ENCODE data around the gene HIVEP3. TPM values are rescaled to one million over a fixed set of nuclear protein-coding genes. Genes with fewer than 3 reads are reported as not detected.

The HIVEP3 gene
- total RNA-seq, 1 donor from 2014 or later, result 5.8 TPM

- no peak for TF ChIP-seq CTCF (IDR thresholded peaks at IDR 0.05; ENCODE audit: insufficient read depth, low read length, poor library complexity, severe bottlenecking)
- H3K4me3 ChIP-seq (ENCODE audit: low read depth, low read length), result no peak overlapping the region
- no peak for DNase-seq (ENCODE audit: low read depth)
- no peaks in the 10 kb centered on the region for H3K27me3 ChIP-seq (ENCODE audit: control insufficient read depth, insufficient read depth, low read length)
- H3K36me3 ChIP-seq (ENCODE audit: control insufficient read depth, insufficient read depth, low read length), result no peaks in the 10 kb centered on the region
These were observed 155.9 kb downstream of the HIVEP3 start for GRCh38 chr1:41762777-41763176.

DNA sequence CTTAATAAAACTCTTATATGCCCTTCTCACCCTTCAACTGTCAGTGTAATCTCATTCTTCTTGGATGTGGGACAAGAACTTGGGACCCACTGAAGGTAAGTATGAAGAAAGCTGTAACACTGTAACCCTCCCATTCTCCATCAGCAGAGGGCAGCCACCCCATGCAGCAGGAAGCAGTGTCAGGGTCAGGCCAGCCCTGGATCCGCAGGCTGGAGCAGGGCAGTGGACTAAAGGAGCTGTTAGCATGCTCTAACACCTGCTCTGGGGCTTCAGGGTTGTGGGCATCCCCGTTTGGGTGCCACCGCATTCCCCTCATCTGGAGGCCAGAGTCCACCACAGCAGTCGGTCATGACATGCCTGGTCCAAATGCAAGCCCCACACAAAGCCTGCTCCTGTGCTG, 156.5 kb downstream of the HIVEP3 start:
- no peaks in the 10 kb centered on the region for H3K36me3 ChIP-seq (ENCODE audit: control insufficient read depth, insufficient read depth, low read length)
- no peak for TF ChIP-seq CTCF (IDR thresholded peaks at IDR 0.05; ENCODE audit: insufficient read depth, low read length, poor library complexity, severe bottlenecking)
- no peak for DNase-seq (ENCODE audit: low read depth)
- no peaks in the 10 kb centered on the region for H3K27me3 ChIP-seq (ENCODE audit: control insufficient read depth, insufficient read depth, low read length)
- no peak overlapping the region for H3K4me3 ChIP-seq (ENCODE audit: low read depth, low read length)

- Histone ChIP-seq H3K4me3 (ENCODE audit: low read depth, low read length) (no peak overlapping the region), H3K36me3 (ENCODE audit: control insufficient read depth, insufficient read depth, low read length) (no peaks in the 10 kb centered on the region), H3K27me3 (ENCODE audit: control insufficient read depth, insufficient read depth, low read length) (no peaks in the 10 kb centered on the region)
- no peak for TF ChIP-seq CTCF (IDR thresholded peaks at IDR 0.05; ENCODE audit: insufficient read depth, low read length, poor library complexity, severe bottlenecking)
- DNase-seq (ENCODE audit: low read depth), result no peak
These were observed 159.7 kb downstream of the HIVEP3 start for GRCh38 chr1:41758904-41759548.

DNA sequence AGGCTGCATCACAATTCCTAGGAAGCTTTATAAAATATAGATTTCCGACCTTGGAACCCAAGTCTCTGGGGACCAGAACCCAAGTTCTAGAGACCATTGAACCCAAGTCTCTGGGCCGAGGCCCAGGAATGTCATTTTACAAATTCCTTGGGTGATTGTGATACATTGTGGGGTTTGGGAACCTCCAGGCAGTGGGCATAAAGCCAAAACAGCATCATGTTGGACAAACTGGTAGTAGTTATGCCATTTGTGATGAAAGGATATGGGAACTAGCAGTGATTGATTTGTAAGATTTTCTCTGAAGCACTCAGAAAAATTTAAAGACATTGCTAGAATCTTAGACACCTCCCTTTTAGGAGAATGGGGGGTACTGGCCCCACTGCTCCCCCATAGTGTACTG, 160.2 kb downstream of the HIVEP3 start:
- H3K4me3 ChIP-seq (ENCODE audit: low read depth, low read length), result no peak overlapping the region
- DNase-seq (ENCODE audit: low read depth), result no peak
- H3K27me3 ChIP-seq (ENCODE audit: control insufficient read depth, insufficient read depth, low read length), result no peaks in the 10 kb centered on the region
- TF ChIP-seq CTCF (IDR thresholded peaks at IDR 0.05; ENCODE audit: insufficient read depth, low read length, poor library complexity, severe bottlenecking), result no peak
- H3K36me3 ChIP-seq (ENCODE audit: control insufficient read depth, insufficient read depth, low read length), result no peaks in the 10 kb centered on the region

GRCh38 chr1:41754540-41754939, 164.2 kb downstream of the HIVEP3 start:
- no peak for DNase-seq (ENCODE audit: low read depth)
- no peaks in the 10 kb centered on the region for H3K36me3 ChIP-seq (ENCODE audit: control insufficient read depth, insufficient read depth, low read length)
- no peak for TF ChIP-seq CTCF (IDR thresholded peaks at IDR 0.05; ENCODE audit: insufficient read depth, low read length, poor library complexity, severe bottlenecking)
- H3K4me3 ChIP-seq (ENCODE audit: low read depth, low read length), result no peak overlapping the region
- no peaks in the 10 kb centered on the region for H3K27me3 ChIP-seq (ENCODE audit: control insufficient read depth, insufficient read depth, low read length)

DNA sequence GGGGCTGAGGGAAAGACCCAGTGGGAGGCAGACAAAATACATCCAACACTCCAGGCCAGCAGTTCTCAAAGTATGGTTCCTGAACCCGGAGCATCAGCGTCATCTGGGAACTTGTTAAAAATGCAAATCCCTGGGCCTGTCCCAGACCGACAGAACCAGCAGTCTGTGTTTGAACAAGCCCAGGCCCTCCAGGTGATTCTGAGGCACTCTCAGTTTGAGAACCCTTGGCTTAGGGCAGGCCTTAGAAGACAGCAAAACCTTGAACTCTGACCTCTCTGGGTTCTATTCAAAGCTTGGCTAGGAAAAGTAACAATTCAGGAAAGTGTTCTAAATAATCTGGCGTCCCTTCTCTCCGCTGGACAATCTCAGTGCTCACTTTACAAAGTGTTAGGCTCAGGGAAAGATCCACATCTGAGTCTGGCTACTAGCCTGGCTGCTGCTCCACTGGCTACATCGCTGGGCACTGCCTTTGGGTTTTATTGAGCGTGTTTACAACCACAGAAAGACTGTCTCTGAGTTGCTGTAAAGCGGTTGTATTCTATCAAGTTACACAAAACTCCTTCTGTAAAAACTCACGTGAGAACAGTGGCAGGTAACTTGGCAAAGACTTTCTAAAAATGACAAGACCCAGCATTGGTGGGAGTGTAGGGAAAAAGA, 166.1 kb downstream of the HIVEP3 start:
- H3K4me3 ChIP-seq (ENCODE audit: low read depth, low read length), result no peak overlapping the region
- H3K36me3 ChIP-seq (ENCODE audit: control insufficient read depth, insufficient read depth, low read length), result no peaks in the 10 kb centered on the region
- TF ChIP-seq CTCF (IDR thresholded peaks at IDR 0.05; ENCODE audit: insufficient read depth, low read length, poor library complexity, severe bottlenecking), result no peak
- DNase-seq (ENCODE audit: low read depth), result no peak
- H3K27me3 ChIP-seq (ENCODE audit: control insufficient read depth, insufficient read depth, low read length), result no peaks in the 10 kb centered on the region
